Body of pancreas (tissue), 4 donors: Measurements from ENCODE around the gene MACROH2A1. TPM values are rescaled to one million over a fixed set of nuclear protein-coding genes. Genes with fewer than 3 reads are reported as not detected.

Source experiments
- ATAC-seq: fragments of 150-250 bp; one replicate; pipeline ENCODE4 v1.9.1; 2016
- DNase-seq, 4 donors: peaks; one replicate each; pipeline ENCODE4 v3.0.0-alpha.2; 2019
- H3K27ac ChIP-seq, 4 donors: fragments of 200-600 bp; sonication (generic); 1 replicate in 3 of 4; 2 replicates in 1 of 4; pipeline versions ENCODE4 v1.5.1 to v1.6.1; 2016 to 2019; ENCODE audit warnings: mild to moderate bottlenecking in 1 of 4, mixed read lengths in 1 of 4, moderate library complexity in 1 of 4
- H3K27me3 ChIP-seq, 2 donors: fragments of 200-600 bp; sonication (generic); one replicate each; pipeline ENCODE4 v1.6.0; 2016; ENCODE audit warnings: mild to moderate bottlenecking in 1 of 2
- H3K36me3 ChIP-seq, 2 donors: fragments of 200-600 bp; sonication (generic); replicated peaks in 1 of 2; 2 replicates each; pipeline ENCODE4 v1.5.1; 2016; ENCODE audit warnings: low read depth in 2 of 2; ENCODE audit not compliant: insufficient read depth in 1 of 2
- H3K4me1 ChIP-seq: fragments of 200-600 bp; sonication (generic); one replicate; pipeline ENCODE4 v1.6.0; 2016
- H3K4me3 ChIP-seq, 2 donors: fragments of 200-600 bp; sonication (generic); 1 replicate in 1 of 2; 2 replicates in 1 of 2; pipeline ENCODE4 v1.5.1; 2016 to 2019
- H3K9me3 ChIP-seq, 3 donors: fragments of 200-600 bp; sonication (generic); 1 replicate in 2 of 3; 2 replicates in 1 of 3; pipeline ENCODE4 v1.5.1; 2016
- POLR2A ChIP-seq, 3 donors: fragments of 450-650 bp; IDR thresholded peaks; one replicate each; pipeline ENCODE4 v1.6.1; 2016; ENCODE audit warnings: antibody characterized with exemption in 3 of 3, mild to moderate bottlenecking in 2 of 3
- WGBS, 2 donors: methylation state at CpG; one replicate each; pipeline ENCODE4 v1.1.5; 2017; 5-methylcytosine and 5-hydroxymethylcytosine counted together
- intact Hi-C: fragments of 100-400 bp; cut with DNase I; formaldehyde crosslinking; loops from one replicate; pipeline ENCODE4 v1.15.1; 2023
- total RNA-seq, 2 donors: library from RNA; depleted of rRNA; stranded (reverse); fragments of >200 nt; gene quantifications; one replicate each; pipeline ENCODE4 v1.1.0, GENCODE V29; 2016
- TF ChIP-seq, protein P1 (sequence below), 7 experiments: fragments of 450-650 bp in 4 of 7; fragments of 200-600 bp in 3 of 7; sonication (generic) in 3 of 7; IDR thresholded peaks; one replicate each; pipeline ENCODE4 v1.5.1; 2016 to 2019; ENCODE audit warnings: antibody characterized with exemption in 7 of 7

The MACROH2A1 gene
- total RNA-seq, 2 donors from 2014 or later: 78.9 to 142 TPM

DNA sequence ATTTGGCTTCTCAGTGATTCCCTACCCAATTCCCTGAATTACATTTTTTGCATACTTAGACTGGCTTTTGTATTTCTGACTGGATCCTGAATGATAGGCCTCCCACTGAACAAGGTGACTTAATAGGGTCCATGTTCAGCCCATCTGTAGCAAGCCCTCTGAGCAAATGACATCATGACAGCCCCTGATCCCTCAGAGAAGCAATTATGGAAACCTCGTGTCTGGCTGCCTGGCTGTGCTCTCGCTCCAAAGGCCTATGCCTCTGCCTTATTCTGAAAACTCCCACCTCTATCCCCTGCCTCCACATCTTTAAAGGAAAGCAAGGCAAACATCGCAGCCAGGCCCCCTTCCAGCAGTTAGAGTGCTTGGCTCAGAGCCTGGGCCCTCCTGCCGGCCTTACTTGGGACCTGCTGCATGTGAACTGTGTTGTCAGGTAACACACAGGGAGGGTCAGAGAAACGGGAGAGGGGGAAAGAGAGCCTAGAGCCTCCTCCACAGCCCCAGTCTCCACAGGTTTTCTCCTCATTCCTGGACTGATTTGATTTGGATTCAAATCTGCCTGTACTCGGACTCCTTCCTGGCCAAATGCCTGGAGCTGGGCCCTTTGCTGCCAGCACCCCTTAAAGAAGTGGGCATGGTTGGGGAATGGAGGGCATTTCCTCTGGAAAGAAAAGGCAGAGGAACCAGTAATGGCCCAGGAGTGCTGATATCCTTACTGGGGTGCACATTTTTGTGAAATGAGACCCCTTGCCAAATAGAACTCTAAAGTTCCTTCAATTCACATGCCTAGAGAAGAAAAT lies 44.3 kb upstream of the MACROH2A1 start:
- Histone ChIP-seq H3K9me3 (no peaks in the 10 kb centered on the region), H3K27me3 (no peaks in the 10 kb centered on the region), H3K4me1 (peaks cover 2% of the 10 kb centered on the region), H3K36me3 (no peaks in the 10 kb centered on the region), H3K27ac (no peak overlapping the region), H3K4me3 (no peak overlapping the region)
- 69 to 83% methylated on average over 6 of the region's 6 CpGs for WGBS, 2 donors
- no peak for DNase-seq
- intact Hi-C loops: no loop called here
- TF ChIP-seq, protein P1, sequence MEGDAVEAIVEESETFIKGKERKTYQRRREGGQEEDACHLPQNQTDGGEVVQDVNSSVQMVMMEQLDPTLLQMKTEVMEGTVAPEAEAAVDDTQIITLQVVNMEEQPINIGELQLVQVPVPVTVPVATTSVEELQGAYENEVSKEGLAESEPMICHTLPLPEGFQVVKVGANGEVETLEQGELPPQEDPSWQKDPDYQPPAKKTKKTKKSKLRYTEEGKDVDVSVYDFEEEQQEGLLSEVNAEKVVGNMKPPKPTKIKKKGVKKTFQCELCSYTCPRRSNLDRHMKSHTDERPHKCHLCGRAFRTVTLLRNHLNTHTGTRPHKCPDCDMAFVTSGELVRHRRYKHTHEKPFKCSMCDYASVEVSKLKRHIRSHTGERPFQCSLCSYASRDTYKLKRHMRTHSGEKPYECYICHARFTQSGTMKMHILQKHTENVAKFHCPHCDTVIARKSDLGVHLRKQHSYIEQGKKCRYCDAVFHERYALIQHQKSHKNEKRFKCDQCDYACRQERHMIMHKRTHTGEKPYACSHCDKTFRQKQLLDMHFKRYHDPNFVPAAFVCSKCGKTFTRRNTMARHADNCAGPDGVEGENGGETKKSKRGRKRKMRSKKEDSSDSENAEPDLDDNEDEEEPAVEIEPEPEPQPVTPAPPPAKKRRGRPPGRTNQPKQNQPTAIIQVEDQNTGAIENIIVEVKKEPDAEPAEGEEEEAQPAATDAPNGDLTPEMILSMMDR (IDR thresholded peaks at IDR 0.05): no peak
- TF ChIP-seq POLR2A (IDR thresholded peaks at IDR 0.05): no peak
- ATAC-seq: no peak

DNA sequence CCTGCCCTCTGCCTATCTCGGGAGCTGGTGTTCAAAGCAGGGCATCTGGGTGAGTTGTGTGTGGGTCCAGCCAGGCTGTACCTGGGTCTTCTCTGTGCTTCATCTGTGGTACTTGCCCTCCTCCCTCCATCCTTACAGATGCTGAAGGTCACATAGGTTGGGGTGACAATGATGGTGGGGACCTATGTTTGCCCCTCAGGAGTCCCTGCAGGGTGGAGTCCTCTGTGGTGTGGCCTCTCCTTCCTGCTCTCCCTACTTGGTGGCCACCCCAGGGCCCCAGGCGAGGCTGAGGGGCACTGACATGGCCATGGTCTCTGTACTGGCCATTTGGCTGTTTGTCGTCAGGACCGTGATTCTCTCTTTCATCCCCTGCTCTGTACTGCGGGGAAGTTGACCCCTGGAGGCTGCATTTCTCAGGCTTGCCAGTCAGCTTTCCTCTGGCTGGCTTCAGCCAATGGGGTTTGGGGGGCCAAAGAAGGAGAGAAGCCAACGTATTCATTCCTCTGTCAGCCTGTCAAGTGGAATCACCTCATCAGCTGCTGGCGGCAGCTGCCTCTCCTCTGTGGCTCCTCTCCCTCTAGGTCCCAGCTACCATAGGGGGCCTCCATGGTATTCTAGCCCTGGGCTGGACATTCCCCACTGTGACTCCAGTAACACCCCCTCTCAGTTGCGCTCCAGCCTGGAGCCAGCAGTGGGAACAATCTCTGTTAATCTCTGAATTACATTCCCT lies 43.6 kb upstream of the MACROH2A1 start:
- no peak for DNase-seq
- no peaks in the 10 kb centered on the region for H3K36me3 ChIP-seq
- no peak for ATAC-seq
- H3K27ac ChIP-seq: no peak overlapping the region
- H3K4me1 ChIP-seq: peaks cover 8% of the 10 kb centered on the region
- intact Hi-C loops: no loop called here
- no peak overlapping the region for H3K4me3 ChIP-seq
- H3K9me3 ChIP-seq: no peaks in the 10 kb centered on the region
- TF ChIP-seq, protein P1 (IDR thresholded peaks at IDR 0.05): no peak
- no peak for TF ChIP-seq POLR2A (IDR thresholded peaks at IDR 0.05)
- 75 to 90% methylated on average over 6 to 8 of the region's 8 CpGs for WGBS, 2 donors
- no peaks in the 10 kb centered on the region for H3K27me3 ChIP-seq

DNA sequence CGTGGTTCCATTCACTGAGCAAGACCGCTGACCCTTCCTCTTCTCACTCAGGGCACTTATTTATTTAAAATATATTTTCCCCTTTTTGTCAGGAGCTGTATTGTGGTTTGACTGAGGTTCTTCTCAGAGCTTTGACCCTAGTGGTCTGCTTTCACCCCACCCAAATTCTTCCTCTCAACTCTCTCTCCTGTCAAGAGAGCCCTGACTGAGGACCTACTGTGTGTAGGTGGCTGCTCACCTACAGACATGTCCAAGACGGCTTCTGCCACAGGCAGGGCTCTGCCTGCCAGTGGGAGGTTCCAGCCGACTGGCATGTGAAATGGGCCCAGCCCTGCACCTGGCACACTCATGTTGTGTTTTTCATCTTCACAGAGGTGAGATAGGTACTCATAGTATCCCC lies 42.9 kb upstream of the MACROH2A1 start:
- Histone ChIP-seq H3K9me3 (no peaks in the 10 kb centered on the region), H3K27ac (no peak overlapping the region), H3K4me1 (peaks cover 8% of the 10 kb centered on the region), H3K4me3 (no peak overlapping the region), H3K36me3 (no peaks in the 10 kb centered on the region), H3K27me3 (no peaks in the 10 kb centered on the region)
- TF ChIP-seq, protein P1 (IDR thresholded peaks at IDR 0.05): no peak
- no peak for TF ChIP-seq POLR2A (IDR thresholded peaks at IDR 0.05)
- no peak for ATAC-seq
- WGBS, 2 donors: 63 to 72% methylated on average over 4 of the region's 4 CpGs
- intact Hi-C loops: no loop called here
- DNase-seq: no peak

DNA sequence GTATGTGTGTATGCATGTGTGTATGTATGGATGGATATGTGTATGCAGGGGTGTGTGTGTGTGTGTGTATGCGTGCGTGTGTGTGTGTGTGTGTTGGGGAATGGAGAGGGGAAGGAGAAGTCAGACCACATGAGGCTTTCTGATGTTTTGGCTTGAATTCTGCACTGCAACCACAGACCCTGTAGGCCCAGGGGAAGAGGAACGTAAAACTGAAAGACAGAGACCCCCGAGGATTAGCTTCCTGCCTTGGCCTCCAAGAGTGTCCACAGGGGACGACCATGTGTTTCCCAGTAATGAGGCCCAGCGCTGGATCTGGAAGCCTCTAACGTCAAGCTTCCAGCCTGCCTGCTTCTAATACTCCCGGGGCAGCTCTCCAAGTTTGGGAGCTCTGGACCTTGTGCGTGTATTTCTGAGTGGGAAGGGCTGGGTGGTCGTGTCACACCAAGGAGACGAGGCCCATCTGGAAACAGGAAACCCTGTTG lies 42.4 kb upstream of the MACROH2A1 start:
- 61 to 69% methylated on average over 11 of the region's 11 CpGs for WGBS, 2 donors
- Histone ChIP-seq H3K27me3 (no peaks in the 10 kb centered on the region), H3K36me3 (no peaks in the 10 kb centered on the region), H3K4me3 (no peak overlapping the region), H3K9me3 (no peaks in the 10 kb centered on the region), H3K27ac (no peak overlapping the region), H3K4me1 (peaks cover 8% of the 10 kb centered on the region)
- ATAC-seq (no peak), DNase-seq (no peak)
- TF ChIP-seq POLR2A (IDR thresholded peaks at IDR 0.05): no peak
- TF ChIP-seq, protein P1 (IDR thresholded peaks at IDR 0.05): no peak
- intact Hi-C loops: no loop called here
